Measurements from ENCODE around the gene FREM2.

The FREM2 gene, protein sequence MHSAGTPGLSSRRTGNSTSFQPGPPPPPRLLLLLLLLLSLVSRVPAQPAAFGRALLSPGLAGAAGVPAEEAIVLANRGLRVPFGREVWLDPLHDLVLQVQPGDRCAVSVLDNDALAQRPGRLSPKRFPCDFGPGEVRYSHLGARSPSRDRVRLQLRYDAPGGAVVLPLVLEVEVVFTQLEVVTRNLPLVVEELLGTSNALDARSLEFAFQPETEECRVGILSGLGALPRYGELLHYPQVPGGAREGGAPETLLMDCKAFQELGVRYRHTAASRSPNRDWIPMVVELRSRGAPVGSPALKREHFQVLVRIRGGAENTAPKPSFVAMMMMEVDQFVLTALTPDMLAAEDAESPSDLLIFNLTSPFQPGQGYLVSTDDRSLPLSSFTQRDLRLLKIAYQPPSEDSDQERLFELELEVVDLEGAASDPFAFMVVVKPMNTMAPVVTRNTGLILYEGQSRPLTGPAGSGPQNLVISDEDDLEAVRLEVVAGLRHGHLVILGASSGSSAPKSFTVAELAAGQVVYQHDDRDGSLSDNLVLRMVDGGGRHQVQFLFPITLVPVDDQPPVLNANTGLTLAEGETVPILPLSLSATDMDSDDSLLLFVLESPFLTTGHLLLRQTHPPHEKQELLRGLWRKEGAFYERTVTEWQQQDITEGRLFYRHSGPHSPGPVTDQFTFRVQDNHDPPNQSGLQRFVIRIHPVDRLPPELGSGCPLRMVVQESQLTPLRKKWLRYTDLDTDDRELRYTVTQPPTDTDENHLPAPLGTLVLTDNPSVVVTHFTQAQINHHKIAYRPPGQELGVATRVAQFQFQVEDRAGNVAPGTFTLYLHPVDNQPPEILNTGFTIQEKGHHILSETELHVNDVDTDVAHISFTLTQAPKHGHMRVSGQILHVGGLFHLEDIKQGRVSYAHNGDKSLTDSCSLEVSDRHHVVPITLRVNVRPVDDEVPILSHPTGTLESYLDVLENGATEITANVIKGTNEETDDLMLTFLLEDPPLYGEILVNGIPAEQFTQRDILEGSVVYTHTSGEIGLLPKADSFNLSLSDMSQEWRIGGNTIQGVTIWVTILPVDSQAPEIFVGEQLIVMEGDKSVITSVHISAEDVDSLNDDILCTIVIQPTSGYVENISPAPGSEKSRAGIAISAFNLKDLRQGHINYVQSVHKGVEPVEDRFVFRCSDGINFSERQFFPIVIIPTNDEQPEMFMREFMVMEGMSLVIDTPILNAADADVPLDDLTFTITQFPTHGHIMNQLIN (N-terminal part only)

DNA sequence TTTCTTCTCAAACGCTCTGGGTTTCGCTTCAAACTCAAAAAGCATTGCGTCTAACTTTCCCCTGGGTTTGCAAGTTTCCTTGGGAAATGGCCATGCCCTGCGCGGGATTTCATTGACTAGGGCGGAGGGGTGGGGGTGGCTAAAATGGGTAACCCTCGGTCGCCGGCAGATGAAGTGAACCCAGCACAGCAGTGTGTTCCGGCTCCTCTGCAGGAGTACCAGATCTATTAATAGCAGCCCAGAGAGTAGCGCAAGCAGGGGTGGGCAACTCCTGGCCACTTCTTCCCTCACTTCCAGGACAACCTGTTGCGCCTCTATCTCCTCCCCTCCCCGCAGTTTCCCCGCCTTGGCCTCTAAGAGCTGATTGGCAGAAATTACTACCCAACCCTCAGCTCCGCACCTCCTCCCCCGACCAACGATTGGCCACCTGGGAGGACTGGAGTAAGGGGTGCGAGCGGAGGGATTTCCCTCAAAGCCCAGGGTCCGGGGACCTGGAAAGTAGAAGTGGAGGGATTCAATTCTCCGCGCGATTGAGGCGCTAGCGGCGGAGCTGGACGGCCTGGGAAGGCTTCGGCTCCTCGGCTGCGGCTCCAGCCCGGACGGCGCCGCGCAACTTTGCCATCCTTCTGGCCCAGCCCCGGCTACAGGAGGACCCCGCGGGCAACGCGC, at the start of gene FREM2:
FREM2 (plus strand) TSS at position 501 of the 669 bp plus-strand sequence. CDS start 268 bp downstream, outside the sequence.
- peak; percentile 58 for DNase-seq

DNA sequence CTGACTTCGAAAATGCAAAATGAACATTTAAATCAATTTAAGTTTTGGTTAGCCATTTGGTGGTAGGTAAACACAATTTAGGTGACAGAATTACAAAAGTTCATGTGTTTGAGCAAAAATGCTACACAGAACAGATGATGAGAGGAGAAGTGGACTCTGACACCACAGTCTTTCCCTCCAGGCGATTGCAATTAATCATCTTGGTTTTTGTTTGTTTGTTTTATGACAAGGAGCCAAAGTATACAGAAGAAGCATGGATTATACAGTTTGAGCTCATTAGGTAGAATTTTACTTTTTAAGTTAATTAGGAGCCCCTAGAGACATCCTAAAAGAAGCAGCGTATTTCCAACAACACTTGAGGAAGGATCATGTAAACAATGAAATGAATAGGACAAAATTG, 49.3 kb upstream of the FREM2 start:
- DNase-seq = no peak

DNA sequence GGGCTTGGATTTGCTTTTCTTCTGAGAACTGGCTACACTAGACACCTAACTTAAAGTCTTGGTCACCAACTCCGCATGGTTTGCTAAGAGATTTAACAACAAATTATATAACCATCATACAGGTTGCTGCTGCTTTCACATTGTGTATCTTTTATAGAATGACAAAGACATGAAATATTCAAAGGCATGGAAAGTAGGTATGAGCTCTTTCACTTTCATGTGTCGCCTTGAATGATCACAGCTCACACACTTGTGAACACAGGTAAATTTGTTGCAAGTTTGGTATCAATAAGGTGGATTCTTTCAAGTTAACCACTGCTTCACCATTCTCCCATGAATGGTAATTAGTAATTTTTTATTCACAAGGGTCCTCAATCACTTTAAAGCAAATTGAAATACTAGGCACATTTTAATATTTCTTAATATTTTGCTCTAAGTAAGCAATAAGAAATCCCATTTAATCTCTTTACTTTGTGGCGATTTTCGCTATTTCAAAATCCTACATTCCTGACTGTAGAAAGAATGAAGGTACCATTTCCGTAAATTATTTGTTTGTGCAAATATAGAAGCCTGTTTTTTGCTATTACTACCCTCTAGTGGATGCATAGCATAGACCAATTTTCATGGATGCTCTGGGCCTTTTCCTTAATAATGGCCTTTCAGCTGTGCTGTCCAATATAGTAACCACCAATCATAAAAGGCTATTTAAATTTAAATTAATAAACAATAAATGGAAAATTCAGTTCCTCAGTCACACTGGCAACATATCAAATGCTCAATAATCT, 45.5 kb upstream of the FREM2 start:
- no peak for DNase-seq

DNA sequence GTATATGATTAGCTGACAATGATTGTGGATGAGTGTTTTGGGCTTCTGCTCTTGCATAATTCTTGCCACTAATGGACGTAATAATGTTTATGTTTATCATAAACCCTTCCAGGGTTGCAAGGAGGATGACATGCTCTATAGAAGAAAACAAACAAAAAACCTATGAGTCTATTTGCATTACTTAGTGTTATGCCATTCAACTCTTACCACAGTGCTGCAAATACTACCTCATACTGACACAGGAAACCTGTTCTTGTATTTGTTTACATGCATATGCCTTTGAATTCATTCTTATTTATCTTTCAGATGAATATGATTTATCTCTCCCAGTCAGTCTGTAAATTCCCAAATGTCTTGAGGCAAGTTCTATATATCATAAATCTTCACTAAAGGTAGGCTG, 39.6 kb upstream of the FREM2 start:
- no peak for DNase-seq

DNA sequence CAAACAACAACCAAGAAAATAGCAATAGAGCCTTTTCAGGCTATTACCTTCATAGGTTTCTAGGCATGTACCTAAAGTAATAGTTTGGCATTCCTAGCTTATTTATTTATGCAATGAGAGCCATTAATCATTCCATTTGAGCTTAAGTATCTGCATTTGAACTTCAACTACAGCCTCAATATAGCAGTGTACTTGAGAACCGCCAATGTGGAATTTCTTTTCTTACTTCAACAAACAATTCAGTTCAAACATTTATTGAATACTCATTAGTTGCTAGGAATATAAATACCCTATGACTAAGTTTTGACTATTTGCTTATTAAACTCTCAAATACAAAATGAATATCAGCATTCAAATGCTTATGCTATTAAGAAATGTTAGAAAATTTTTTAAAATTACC, 38.0 kb upstream of the FREM2 start:
- no peak for DNase-seq

DNA sequence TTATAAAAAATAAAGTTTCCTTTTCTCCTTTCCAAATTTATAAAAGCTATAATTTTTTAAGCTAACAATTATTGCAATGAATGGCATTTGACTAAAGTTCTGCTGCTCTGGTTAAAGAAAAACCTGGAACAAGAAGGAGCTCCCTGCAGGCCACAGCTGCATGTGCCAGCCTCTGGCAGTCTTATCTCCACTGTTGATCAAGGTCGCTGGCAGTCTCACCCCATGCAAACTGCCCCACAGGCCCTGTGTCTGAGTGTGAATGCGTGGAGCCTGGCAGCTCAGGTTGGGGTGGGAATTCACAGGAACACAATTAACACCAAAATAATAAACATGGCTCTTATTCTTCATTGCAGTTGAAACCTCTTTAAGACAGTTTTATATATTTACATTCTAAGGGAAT, 30.2 kb upstream of the FREM2 start:
- DNase-seq = no peak

DNA sequence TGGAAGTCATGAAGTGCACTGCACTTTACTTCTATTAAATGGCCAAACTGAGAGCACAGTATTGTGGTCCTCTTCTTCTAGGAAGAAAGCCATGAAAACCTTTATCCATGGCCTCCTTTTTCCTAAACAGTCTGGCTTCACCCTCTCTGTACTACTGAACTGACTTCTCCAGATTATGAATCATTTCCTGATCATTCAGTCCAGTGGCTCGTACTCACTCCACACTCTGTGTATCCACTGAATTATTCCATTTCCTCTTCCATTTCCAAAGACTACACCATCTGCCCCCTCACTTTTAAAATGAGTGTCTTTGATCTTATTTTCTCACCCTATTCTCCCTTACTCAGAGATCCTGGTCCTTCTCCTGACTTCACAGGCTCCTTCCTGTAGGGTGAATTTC, 29.7 kb upstream of the FREM2 start:
- DNase-seq = no peak

DNA sequence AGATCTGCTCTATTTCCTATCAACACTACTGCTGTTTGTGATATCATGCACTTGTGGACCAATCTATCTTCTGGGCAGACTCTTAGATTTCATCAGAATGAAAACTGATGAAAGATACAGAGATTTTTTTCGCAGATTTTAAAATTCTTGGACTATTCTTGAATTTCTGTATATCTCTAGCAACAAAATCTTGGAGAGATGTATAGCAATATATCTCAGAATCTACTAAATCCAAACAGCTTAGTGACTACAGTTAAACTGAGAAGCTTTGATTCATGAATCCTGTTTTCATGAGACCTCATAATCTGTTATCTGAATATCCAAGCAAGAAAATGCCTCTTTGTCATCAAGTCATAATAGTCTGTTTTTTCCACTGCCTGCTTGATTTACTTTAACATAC, 28.0 kb upstream of the FREM2 start:
- no peak for DNase-seq

DNA sequence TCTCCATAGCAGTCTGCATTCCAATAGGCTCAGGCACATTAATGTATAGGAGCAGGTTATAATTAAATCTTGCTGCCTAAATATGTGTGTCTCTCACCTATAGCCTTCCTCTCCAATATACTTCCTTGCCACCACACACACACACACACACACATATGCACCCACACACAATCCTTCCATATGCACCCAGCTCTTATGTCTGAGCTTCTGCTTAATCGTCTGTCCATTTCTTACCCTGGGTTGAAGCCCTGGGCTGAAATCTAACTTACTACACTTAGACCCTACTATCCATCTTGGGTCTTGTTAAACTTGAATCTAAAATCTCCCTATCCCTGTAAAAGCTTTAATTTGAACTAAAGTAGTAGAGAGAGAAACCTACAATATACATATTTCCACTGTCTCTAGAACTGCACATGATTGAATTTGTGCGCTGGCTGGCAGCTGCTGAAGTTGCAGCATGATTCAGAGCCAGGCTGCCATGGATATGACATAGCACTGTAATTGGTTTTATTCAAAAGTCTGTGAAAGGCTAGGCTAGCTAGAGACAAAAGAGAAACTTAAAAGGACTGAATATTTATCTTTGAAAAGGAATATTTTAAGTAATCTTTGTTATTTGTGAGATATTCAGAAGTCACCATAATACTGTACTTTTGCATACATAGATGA, 25.7 kb upstream of the FREM2 start:
- DNase-seq = no peak

DNA sequence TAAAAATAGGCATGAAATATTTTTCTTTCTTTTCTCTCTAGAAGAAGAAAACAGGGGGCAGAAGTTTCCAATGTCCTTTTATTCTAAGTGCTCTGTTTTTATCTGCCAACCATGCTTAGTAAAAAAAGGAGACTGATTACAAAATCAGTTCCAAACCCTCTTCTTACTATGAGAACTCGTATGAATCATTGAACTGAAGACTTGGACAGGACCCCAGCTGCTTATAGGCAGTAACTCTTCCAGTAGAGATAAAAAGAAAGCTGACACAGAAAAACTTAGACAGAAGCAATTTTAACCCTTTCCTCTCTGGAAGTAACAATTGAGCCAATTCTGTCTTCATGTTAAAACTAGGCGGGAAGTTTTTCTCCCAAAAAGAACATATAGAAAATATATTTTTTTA, 24.5 kb upstream of the FREM2 start:
- no peak for DNase-seq

DNA sequence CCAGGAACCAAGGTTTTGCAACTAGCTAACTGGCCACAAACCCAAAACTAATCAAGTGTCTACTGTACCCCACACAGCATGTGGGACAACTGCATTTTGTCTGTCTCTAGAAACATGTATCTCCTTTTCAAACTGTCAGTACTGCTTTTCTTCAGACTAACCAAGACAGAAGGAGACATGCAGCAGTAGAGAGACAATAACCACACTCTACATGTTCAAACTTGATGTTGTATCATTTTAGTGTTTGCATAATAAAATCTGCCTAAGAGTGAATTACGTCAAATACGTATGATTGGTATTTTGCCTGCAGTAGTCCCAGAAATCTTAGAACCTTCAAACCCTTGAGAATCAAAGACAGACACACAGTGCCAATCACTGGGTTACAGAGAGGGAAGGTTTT, 22.0 kb upstream of the FREM2 start:
- DNase-seq = no peak

DNA sequence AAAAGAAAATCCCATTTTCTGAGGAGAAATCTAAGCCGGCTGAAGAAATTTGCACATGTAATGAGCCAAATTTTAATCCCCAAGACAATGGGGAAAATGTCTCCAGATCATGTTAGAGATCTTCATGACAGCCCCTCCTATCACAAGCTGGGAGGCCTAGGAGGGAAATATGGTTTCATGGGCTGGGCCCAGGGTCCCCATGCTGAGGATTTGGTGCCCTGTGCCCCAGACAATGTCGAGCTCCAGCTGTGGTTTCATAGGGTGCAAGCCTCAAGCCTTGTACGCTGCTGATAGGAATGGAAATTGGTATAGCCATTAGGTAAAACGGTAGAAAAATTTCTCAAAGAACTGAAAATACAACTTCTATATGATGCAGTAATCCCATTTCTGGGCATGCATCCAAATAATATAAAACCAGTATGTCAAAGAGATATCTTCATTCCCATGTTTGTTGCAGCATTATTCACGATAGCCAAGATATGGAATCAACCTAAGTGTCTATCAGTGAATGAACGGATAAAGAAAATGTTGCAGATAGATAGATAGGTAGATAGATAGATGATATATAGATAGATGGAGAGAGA, 19.3 kb upstream of the FREM2 start:
- no peak for DNase-seq

DNA sequence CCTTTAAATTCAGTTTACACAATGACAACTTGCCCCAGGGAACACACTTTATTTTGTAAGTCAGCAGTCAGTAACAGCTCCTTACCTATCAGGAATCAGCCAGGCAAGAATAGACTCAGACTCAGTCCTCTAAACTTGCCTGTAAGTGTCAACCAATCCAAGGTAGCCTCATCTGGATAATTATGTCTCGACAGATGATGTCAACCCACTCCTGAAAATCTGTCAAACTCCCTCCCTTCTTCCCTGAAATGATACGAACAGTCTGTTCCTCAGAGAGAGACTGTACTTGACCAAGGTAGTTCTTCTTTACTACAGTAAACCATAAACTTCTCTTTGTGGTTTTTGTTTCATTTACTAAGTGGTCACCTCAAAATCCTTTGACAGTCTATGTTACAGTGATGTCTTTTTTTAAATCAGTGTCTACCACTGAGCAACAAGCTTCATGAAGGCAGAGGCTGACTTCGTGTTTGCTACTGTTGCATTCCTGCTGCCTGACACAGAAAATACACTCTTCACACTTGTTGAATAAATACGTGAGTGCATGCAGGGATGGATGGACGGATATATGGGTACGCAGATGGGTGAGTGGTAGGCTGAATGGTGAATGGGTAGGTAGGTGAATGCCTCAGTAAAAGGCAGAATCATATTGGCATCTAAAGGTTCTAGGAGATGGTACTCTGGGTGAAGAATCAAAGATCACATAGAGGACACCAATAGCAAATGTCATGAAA, 17.5 kb upstream of the FREM2 start:
- no peak for DNase-seq

DNA sequence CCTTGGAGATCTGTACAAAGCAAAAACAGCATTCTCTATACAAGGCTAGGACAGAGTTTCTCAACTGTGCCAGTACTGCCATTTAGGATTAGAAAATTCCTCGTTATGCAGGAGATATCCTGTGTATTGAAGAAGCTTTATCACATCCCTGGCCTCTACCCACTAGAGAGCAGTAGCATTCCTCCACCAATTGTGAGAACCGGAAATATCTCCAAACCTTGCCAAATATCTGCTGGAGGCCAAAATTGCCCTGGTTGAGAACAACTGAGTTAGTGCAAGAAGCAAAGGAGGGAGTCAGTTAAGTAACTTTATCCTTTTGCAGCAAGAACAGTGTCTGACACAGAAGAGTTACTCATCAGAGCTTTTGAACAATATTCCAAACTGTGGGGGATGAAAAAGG, 16.2 kb upstream of the FREM2 start:
- DNase-seq = no peak

DNA sequence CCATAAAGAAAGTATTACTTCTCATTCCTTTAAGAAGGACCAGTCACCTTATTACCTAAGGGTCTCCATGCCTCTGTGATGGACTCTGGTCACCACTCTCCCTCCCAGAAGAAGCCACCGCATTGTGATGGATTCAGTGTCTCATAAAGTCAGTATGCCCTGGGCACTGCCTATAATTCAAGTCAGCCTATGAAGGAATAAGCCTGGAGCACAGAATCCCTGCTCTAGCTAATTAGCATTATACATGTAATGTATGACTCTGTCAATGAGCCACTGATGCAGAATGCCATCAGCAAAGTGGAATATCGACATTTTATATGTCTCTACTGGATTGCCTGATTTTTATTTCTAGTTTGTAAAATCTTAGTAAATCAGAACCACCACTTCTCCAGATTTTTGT, 14.9 kb upstream of the FREM2 start:
- DNase-seq = no peak

DNA sequence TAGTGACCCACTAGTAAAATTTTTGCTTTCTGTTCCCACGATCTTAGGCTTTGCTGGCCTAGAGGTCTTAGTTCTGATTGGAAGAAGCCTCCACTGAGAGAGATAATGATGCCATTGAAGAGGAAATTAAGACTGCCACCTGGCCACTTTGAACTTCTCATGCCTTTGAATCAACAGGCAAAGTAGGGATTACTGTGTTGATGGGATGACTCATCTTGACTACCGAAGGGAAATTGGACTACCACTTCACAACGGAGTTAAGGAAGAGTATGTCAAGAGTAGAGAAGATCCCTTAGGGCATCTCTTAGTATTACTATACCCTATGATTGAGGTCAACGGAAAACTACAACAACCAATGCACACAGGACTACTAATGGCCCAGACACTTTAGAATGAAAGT, 12.7 kb upstream of the FREM2 start:
- DNase-seq = peak; percentile 14

DNA sequence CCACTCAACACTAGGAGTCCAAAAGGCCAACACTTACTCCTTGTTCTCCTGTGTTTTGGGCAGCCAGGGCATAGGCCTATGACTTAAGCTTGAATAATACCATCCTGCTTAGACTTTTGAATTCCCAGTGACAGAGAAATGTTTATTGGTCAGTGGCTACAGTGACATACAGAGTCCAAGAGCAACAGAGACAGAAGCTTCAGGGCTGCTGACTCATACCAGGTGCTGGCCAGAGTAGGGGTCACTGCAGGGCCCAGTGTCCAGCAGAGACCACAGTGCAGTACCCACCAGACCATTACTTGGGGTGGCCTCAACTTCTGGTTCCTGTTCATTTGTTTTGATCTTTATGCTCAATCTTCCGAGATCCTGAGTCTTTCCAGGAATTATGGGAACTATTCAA, 6.0 kb upstream of the FREM2 start:
- no peak for DNase-seq

DNA sequence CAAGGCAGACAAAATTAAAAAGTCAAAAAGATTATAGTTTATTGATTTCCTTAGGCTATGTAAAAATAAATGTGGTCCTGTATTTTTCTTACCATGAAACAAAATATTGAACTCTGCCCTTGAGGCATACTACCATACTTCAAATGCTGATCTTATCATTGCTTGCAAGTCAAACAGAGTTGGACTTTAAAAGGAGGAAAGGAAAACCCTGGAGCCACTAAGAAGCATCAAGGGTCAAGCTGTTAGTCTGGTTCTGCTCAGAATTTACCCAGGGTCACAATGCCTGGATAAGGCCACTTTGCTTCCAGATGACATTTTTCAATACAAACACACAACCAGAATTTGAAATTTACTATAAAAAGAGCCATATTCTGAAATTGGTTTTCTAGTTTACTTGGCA, 2.2 kb upstream of the FREM2 start:
- DNase-seq = no peak

DNA sequence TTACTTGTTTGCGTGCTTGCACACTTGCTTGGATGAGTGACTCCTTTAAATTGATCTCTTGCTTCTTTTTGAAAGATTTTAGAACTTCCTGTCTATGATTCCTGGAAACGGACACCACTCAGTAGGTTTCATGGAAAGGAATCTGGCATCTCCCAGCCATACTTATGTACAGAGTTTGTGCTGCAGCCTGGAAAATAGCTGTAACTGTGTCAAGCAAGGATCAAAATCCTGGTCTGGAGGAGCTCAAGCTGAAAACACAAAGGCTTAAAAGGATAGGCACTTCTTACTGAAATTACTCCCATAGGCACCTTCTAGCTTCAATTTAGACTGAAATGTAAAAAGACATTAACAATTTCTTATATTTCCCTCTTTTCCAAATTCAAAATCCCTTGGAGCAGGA, 1.4 kb upstream of the FREM2 start:
- DNase-seq = no peak

DNA sequence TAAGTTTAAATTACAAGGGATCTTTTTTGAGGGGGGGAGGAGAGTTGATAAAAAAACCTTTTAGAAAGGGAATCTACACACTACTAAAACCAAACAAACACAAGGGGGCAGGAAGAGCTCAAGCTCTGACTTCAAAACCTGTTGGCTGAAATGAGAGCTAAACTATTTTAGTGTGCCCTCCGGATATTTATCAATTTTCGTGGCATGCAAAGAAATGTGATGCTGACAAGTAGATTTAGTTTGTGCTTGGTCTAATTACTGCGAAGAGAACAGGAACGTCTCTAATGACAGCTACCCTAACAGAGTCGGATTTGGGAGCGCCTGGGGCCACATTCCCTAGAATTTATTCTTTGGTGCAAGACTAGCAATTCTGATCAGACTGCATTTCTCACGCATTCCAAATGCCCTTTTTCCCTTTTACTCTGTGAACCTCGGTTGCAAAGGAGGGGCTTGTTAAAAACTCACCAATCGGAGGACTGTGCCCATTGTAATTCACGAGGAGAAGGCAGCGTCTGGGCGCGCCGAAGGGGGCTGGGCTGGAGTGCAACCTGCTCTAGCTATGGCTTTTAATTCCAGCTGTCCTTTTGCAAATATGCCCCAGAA, 802 bp upstream of the FREM2 start:
- DNase-seq = peak; percentile 56

Measured in NCI-H1048 (cell line).